PFSK-1 (cell line): Measurements from ENCODE around the gene TP53I11.

Experiments used
- FOXP2 ChIP-seq: optimal IDR thresholded peaks from 2 replicates; pipeline ENCODE3; 2011; ENCODE audit warnings: borderline replicate concordance, control low read depth, inconsistent platforms; ENCODE audit not compliant: insufficient read depth; ENCODE audit errors: extremely low read length, extremely low read depth
- POLR2AphosphoS5 ChIP-seq: IDR thresholded peaks from 2 replicates; pipeline ENCODE4 v1.6.1; 2012; ENCODE audit warnings: low read depth, mild to moderate bottlenecking, control low read depth, low read length, moderate library complexity
- SIN3A ChIP-seq: IDR thresholded peaks from 2 replicates; pipeline ENCODE4 v1.6.1; 2012; ENCODE audit warnings: mild to moderate bottlenecking, low read length, moderate library complexity, borderline replicate concordance; ENCODE audit not compliant: insufficient read depth
- TAF1 ChIP-seq: IDR thresholded peaks from 2 replicates; pipeline ENCODE4 v1.6.1; 2012; ENCODE audit warnings: low read length, control low read depth, borderline replicate concordance; ENCODE audit not compliant: insufficient read depth
- TF ChIP-seq, protein P1 (sequence below), 2 experiments: IDR thresholded peaks; 2 replicates each; pipeline versions ENCODE4 v1.6.1 to v1.8.0; 2011 to 2012; ENCODE audit warnings: low read depth in 2 of 2, low read length in 2 of 2, control low read depth in 1 of 2, inconsistent platforms in 1 of 2, mild to moderate bottlenecking in 1 of 2, moderate library complexity in 1 of 2; ENCODE audit not compliant: insufficient read depth in 1 of 2

Gene TP53I11

DNA sequence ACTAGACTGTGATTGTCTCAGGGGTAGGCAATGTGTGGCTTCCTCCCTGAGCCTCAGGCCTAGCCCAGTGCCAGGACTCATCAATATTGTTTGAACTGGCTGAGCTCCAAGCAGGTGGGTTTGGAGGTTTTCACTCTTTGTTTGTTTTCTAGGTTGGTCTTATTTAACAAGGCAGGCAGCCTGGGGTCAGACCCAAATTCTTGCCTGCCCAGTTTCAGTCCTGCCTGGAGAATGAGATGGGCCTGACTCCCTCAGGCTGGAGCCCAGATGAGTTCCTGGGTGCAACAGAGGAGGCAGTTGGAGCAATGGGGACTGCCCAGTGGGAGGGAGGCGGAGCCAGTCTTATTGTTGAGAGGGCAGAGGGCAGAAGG, 28.3 kb upstream of the TP53I11 start:
- TF ChIP-seq TAF1 (no peak), FOXP2 (no peak), POLR2AphosphoS5 (no peak), SIN3A (no peak)
- TF ChIP-seq, protein P1, sequence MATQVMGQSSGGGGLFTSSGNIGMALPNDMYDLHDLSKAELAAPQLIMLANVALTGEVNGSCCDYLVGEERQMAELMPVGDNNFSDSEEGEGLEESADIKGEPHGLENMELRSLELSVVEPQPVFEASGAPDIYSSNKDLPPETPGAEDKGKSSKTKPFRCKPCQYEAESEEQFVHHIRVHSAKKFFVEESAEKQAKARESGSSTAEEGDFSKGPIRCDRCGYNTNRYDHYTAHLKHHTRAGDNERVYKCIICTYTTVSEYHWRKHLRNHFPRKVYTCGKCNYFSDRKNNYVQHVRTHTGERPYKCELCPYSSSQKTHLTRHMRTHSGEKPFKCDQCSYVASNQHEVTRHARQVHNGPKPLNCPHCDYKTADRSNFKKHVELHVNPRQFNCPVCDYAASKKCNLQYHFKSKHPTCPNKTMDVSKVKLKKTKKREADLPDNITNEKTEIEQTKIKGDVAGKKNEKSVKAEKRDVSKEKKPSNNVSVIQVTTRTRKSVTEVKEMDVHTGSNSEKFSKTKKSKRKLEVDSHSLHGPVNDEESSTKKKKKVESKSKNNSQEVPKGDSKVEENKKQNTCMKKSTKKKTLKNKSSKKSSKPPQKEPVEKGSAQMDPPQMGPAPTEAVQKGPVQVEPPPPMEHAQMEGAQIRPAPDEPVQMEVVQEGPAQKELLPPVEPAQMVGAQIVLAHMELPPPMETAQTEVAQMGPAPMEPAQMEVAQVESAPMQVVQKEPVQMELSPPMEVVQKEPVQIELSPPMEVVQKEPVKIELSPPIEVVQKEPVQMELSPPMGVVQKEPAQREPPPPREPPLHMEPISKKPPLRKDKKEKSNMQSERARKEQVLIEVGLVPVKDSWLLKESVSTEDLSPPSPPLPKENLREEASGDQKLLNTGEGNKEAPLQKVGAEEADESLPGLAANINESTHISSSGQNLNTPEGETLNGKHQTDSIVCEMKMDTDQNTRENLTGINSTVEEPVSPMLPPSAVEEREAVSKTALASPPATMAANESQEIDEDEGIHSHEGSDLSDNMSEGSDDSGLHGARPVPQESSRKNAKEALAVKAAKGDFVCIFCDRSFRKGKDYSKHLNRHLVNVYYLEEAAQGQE (IDR thresholded peaks at IDR 0.05; ENCODE audit: insufficient read depth in 1 of 2, low read depth in 2 of 2, low read length in 2 of 2) = no peak

DNA sequence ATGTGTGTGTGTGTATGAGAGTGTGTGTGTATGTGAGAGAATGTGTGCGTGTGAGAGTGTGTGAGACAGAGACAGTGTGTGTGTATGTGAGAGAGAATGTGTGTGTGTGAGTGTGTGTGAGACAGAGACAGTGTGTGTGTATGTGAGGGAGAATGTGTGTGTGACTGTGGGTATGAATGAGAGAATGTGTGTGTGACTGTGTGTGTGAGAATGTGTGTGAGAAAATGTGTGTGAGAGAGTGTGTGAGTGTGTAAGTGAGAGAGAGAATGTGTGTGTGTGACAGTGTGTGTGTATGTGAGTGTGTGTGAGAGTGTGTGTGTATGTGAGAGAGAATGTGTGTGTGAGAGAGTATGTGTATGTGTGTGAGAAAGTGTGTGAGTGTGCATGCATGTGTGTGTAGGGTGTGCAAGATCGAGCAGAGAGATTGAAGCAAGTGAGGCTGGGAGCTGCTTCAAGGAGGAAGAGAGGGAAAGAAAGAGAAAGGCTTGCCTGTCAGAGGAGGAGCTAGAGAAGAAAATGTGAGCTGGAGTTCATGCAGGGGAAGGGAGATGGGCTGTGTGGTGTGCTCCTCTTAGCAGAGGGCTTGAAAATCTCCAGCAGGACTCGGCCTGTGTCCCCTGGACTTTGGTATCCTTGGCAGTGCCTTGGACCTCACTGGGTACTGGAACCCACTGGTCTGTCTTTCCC, 27.7 kb upstream of the TP53I11 start:
- TF ChIP-seq SIN3A = no peak

- TF ChIP-seq FOXP2 (no peak), POLR2AphosphoS5 (no peak), TAF1 (no peak), SIN3A (no peak)
- TF ChIP-seq, protein P1 (IDR thresholded peaks at IDR 0.05; ENCODE audit: insufficient read depth in 1 of 2, low read depth in 2 of 2, low read length in 2 of 2) = no peak
These were observed 26.9 kb upstream of the TP53I11 start for GRCh38 chr11:44977493-44977984.

- TF ChIP-seq TAF1 (no peak), SIN3A (no peak), FOXP2 (no peak), POLR2AphosphoS5 (no peak)
- TF ChIP-seq, protein P1 (IDR thresholded peaks at IDR 0.05; ENCODE audit: insufficient read depth in 1 of 2, low read depth in 2 of 2, low read length in 2 of 2) = no peak
These were observed 25.9 kb upstream of the TP53I11 start for GRCh38 chr11:44976576-44976975.

GRCh38 chr11:44974402-44975000, 23.8 kb upstream of the TP53I11 start:
- TF ChIP-seq SIN3A (no peak), FOXP2 (no peak), POLR2AphosphoS5 (no peak), TAF1 (no peak)
- TF ChIP-seq, protein P1 (IDR thresholded peaks at IDR 0.05; ENCODE audit: insufficient read depth in 1 of 2, low read depth in 2 of 2, low read length in 2 of 2) = no peak
